Kidney epithelial cell (primary cell): ENCODE results near the gene SCN9A. TPM values are rescaled to one million over a fixed set of nuclear protein-coding genes. Genes with fewer than 3 reads are reported as not detected.

ENCODE experiments used
- DNase-seq: peaks from one replicate; pipeline ENCODE4 v3.0.0-alpha.2; 2010; ENCODE audit warnings: low read depth
- H3K27me3 ChIP-seq: 2 replicates; pipeline ENCODE4 v1.6.0; 2011; ENCODE audit warnings: low read length; ENCODE audit not compliant: control insufficient read depth, insufficient read depth
- H3K36me3 ChIP-seq: 2 replicates; pipeline ENCODE4 v1.5.1; 2011; ENCODE audit warnings: low read length; ENCODE audit not compliant: control insufficient read depth, insufficient read depth
- H3K4me3 ChIP-seq: 2 replicates; pipeline ENCODE4 v1.5.1; 2011; ENCODE audit warnings: low read depth, mild to moderate bottlenecking, control low read depth, low read length
- total RNA-seq: library from RNA; depleted of rRNA; stranded (reverse); fragments of >200 nt; gene quantifications from 2 replicates; pipeline ENCODE4 v1.2.3, GENCODE V29; 2015
- TF ChIP-seq, protein P1 (sequence below): IDR thresholded peaks from 2 replicates; pipeline ENCODE4 v1.5.1; 2011; ENCODE audit warnings: mild to moderate bottlenecking, moderate library complexity, low read length, control low read depth, inconsistent platforms; ENCODE audit not compliant: insufficient read depth, poor library complexity, severe bottlenecking

Gene SCN9A
- total RNA-seq, 1 donor from 2014 or later = 8.1 TPM

- TF ChIP-seq, protein P1, sequence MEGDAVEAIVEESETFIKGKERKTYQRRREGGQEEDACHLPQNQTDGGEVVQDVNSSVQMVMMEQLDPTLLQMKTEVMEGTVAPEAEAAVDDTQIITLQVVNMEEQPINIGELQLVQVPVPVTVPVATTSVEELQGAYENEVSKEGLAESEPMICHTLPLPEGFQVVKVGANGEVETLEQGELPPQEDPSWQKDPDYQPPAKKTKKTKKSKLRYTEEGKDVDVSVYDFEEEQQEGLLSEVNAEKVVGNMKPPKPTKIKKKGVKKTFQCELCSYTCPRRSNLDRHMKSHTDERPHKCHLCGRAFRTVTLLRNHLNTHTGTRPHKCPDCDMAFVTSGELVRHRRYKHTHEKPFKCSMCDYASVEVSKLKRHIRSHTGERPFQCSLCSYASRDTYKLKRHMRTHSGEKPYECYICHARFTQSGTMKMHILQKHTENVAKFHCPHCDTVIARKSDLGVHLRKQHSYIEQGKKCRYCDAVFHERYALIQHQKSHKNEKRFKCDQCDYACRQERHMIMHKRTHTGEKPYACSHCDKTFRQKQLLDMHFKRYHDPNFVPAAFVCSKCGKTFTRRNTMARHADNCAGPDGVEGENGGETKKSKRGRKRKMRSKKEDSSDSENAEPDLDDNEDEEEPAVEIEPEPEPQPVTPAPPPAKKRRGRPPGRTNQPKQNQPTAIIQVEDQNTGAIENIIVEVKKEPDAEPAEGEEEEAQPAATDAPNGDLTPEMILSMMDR = no peak
- Histone ChIP-seq H3K36me3 (no peaks in the 10 kb centered on the region), H3K27me3 (no peaks in the 10 kb centered on the region), H3K4me3 (no peak overlapping the region)
- no peak for DNase-seq
Observed at GRCh38 chr2:166338831-166339339, 36.9 kb downstream of the SCN9A start.

DNA sequence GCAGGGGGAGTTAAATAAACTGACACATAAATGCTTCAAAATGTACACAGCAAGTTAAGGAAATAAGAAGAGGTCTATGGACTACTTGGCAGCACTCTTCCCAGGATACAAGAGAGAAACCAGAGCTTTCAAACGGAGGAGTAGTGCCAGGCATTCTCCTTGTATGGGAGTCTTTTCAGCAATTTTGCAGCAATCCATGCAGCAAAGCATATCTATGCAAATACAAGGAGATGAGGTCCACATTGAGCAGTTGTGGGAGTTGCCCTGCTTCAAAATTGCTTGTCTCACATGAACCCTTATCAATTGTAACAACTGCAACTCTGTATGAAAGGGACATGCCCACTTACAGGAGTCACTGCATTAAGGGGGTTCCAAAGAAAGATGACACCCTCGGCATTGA is 37.8 kb downstream of the SCN9A start:
- no peaks in the 10 kb centered on the region for H3K36me3 ChIP-seq
- no peak for DNase-seq
- TF ChIP-seq, protein P1 = no peak
- H3K27me3 ChIP-seq = no peaks in the 10 kb centered on the region
- no peak overlapping the region for H3K4me3 ChIP-seq

GRCh38 chr2:166335284-166335683 is 40.5 kb downstream of the SCN9A start:
- DNase-seq = no peak
- Histone ChIP-seq H3K4me3 (no peak overlapping the region), H3K27me3 (no peaks in the 10 kb centered on the region), H3K36me3 (no peaks in the 10 kb centered on the region)
- TF ChIP-seq, protein P1 = no peak

DNA sequence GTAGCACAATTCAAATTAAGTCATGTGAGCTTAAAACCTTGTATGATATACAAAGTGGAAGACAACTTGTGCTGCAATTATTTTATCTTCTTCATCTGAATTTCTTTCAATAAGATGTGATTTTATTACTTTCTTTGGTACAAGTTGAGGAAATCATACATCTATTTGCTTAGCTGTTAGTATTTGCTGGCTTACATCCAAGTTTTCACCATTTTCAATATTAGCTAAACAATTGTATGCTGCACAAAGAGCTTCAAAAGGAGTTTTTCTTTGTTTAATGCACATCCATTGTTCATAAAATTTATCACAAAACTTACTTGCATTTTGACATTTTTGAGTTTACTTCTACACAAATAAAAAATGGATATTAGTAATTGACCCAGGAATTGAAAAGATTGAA is 40.9 kb downstream of the SCN9A start:
- TF ChIP-seq, protein P1 = no peak
- Histone ChIP-seq H3K36me3 (no peaks in the 10 kb centered on the region), H3K27me3 (no peaks in the 10 kb centered on the region), H3K4me3 (no peak overlapping the region)
- no peak for DNase-seq

- H3K4me3 ChIP-seq = no peak overlapping the region
- TF ChIP-seq, protein P1 = no peak
- DNase-seq = no peak
- H3K27me3 ChIP-seq = no peaks in the 10 kb centered on the region
- no peaks in the 10 kb centered on the region for H3K36me3 ChIP-seq
Observed at GRCh38 chr2:166333801-166334200, 41.9 kb downstream of the SCN9A start.

DNA sequence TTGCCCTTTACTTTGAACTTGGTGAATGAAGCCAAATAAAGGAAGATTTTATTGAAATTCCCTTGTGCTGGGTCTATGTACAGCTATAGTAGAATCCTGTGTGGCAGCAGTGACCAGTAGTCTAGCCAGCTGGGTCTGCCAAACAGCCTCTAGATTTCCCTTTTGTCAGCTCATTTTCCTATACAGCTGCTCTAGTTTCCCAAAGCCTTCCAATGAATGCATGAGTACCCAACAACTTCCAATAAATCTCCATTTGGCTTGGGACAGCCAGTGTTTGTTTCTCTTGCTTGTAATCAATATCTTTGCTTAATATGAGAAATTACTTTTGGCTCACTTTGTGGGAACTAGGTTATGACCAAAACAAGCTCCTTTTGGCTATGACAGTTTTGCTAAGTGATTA is 43.6 kb downstream of the SCN9A start:
- H3K4me3 ChIP-seq = no peak overlapping the region
- TF ChIP-seq, protein P1 = no peak
- no peak for DNase-seq
- H3K36me3 ChIP-seq = no peaks in the 10 kb centered on the region
- no peaks in the 10 kb centered on the region for H3K27me3 ChIP-seq
